ENCODE measurements around the gene SKP1. TPM values are rescaled to one million over a fixed set of nuclear protein-coding genes. Genes with fewer than 3 reads are reported as not detected.

SKP1 gene
- total and polyA plus RNA-seq, 4 donors: 129 to 407 (median 253) TPM

DNA sequence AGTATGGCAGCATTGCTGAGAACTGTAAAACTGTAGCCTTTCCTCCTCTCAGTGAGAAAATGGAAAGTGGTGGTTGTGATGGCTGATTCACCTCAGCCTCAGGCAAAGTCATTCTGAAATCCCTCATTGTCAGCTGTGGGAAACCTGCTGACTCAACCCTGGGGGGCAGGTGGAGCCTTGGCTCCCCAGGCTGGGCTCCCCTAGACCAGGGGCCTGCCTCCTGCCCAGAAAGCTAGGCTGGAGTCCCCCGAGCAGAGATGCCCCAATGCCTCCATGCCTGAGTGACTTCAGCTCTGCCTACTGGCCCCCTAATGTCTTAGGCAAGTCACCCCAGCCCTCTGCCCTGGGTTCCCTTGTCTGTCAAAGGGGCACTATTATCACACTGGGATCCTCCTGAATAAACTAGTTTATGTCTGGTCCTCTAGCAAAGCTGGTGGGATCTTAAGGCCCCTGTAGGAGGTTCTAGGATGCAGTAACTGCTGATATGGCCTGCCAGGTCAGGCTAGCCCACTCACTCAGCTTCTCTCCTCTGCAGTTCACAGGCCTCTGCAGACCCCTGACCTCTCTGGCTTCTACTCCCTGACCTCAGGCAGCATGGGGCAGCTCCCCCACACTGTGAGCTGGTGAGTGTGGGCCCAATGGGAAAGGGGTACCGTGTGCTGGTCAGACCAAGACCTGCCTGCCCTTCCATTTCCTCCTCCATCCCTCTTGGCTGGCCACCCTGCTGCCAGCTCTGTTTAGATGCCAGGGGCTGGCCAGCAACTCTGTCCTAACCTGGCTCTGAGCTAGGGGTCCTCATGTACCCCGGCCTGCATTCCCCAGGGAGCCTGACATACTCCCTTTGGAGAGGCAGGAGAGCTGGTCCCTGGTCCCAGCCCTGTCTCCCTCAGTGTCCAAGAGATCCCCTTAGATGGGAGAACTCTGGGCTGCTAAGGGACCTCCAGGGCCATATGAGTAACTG, 38.1 kb downstream of the SKP1 start:
- no peak overlapping the region for H3K9ac ChIP-seq (ENCODE audit: low read depth in 1 of 2, low read length in 2 of 2)
- no peak overlapping the region for H3K27ac ChIP-seq (ENCODE audit: low read depth in 1 of 2, low read length in 2 of 2)
- H3K27me3 ChIP-seq (ENCODE audit: control insufficient read depth in 4 of 4, insufficient read depth in 4 of 4, low read length in 3 of 4): no peaks in the 10 kb centered on the region
- no peak overlapping the region for H3K4me3 ChIP-seq (ENCODE audit: low read depth in 1 of 3, low read length in 3 of 3)
- TF ChIP-seq, protein P1, sequence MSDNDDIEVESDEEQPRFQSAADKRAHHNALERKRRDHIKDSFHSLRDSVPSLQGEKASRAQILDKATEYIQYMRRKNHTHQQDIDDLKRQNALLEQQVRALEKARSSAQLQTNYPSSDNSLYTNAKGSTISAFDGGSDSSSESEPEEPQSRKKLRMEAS (IDR thresholded peaks at IDR 0.05): no peak
- TF ChIP-seq GABPA (IDR thresholded peaks at IDR 0.05 in 1 of 2, conservative IDR thresholded peaks at IDR 0.05 in 1 of 2) (no peak), RXRA (IDR thresholded peaks at IDR 0.05) (no peak)
- TF ChIP-seq, protein P2, sequence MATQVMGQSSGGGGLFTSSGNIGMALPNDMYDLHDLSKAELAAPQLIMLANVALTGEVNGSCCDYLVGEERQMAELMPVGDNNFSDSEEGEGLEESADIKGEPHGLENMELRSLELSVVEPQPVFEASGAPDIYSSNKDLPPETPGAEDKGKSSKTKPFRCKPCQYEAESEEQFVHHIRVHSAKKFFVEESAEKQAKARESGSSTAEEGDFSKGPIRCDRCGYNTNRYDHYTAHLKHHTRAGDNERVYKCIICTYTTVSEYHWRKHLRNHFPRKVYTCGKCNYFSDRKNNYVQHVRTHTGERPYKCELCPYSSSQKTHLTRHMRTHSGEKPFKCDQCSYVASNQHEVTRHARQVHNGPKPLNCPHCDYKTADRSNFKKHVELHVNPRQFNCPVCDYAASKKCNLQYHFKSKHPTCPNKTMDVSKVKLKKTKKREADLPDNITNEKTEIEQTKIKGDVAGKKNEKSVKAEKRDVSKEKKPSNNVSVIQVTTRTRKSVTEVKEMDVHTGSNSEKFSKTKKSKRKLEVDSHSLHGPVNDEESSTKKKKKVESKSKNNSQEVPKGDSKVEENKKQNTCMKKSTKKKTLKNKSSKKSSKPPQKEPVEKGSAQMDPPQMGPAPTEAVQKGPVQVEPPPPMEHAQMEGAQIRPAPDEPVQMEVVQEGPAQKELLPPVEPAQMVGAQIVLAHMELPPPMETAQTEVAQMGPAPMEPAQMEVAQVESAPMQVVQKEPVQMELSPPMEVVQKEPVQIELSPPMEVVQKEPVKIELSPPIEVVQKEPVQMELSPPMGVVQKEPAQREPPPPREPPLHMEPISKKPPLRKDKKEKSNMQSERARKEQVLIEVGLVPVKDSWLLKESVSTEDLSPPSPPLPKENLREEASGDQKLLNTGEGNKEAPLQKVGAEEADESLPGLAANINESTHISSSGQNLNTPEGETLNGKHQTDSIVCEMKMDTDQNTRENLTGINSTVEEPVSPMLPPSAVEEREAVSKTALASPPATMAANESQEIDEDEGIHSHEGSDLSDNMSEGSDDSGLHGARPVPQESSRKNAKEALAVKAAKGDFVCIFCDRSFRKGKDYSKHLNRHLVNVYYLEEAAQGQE (IDR thresholded peaks at IDR 0.05): no peak
- WGBS: 97% methylated on average over 3 of the region's 3 CpGs
- H3K9me3 ChIP-seq (ENCODE audit: control insufficient read depth in 4 of 4, low read length in 3 of 4): no peaks in the 10 kb centered on the region
- DNase-seq (ENCODE audit: low spot score): peak; percentile 30
- peaks cover 0 to 22% (median 8%) of the 10 kb centered on the region in 4 donors for H3K36me3 ChIP-seq (ENCODE audit: control insufficient read depth in 4 of 4, insufficient read depth in 3 of 4, low read depth in 1 of 4, low read length in 3 of 4)
- H3K4me1 ChIP-seq (ENCODE audit: control insufficient read depth in 4 of 4, insufficient read depth in 4 of 4, low read length in 3 of 4): peaks cover 0 to 7% (median 0%) of the 10 kb centered on the region in 4 donors

DNA sequence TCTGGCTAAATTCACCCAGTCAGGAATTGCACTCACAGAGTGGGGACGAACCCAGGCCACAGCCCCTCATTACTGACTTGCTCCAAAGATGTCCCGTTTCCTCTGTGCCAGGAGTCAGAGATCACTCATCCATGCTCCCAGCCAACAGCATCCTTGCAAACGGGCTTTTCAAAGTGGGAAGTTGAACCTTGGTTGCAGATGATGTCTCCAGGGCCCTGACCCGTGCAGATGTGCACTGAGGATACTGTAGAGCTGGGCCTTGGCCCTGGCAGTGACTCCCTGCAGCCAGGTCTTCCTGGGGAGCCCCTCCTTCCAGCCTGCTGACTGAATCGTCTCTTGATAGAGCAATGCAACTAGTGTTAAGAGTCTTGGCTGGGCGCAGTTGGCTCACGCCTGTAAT, 40.0 kb downstream of the SKP1 start:
- Histone ChIP-seq H3K27me3 (ENCODE audit: control insufficient read depth in 4 of 4, insufficient read depth in 4 of 4, low read length in 3 of 4) (no peaks in the 10 kb centered on the region), H3K4me1 (ENCODE audit: control insufficient read depth in 4 of 4, insufficient read depth in 4 of 4, low read length in 3 of 4) (peaks cover 0 to 7% (median 0%) of the 10 kb centered on the region in 4 donors), H3K9ac (ENCODE audit: low read depth in 1 of 2, low read length in 2 of 2) (no peak overlapping the region), H3K4me3 (ENCODE audit: low read depth in 1 of 3, low read length in 3 of 3) (no peak overlapping the region), H3K36me3 (ENCODE audit: control insufficient read depth in 4 of 4, insufficient read depth in 3 of 4, low read depth in 1 of 4, low read length in 3 of 4) (peaks cover 0 to 10% (median 3%) of the 10 kb centered on the region in 4 donors), H3K27ac (ENCODE audit: low read depth in 1 of 2, low read length in 2 of 2) (no peak overlapping the region), H3K9me3 (ENCODE audit: control insufficient read depth in 4 of 4, low read length in 3 of 4) (no peaks in the 10 kb centered on the region)
- peak; percentile 30 for DNase-seq (ENCODE audit: low spot score)
- TF ChIP-seq HNF4A (conservative IDR thresholded peaks at IDR 0.05): no peak
- no peak for TF ChIP-seq GABPA (IDR thresholded peaks at IDR 0.05 in 1 of 2, conservative IDR thresholded peaks at IDR 0.05 in 1 of 2)
- TF ChIP-seq FOXA1 (IDR thresholded peaks at IDR 0.05): no peak
- no peak for TF ChIP-seq FOXA2 (IDR thresholded peaks at IDR 0.05)
- no peak for TF ChIP-seq HNF4G (IDR thresholded peaks at IDR 0.05)
- no peak for TF ChIP-seq NR2F2 (IDR thresholded peaks at IDR 0.05)
- TF ChIP-seq TAF1 (conservative IDR thresholded peaks at IDR 0.05): no peak
- no peak for TF ChIP-seq SP1 (IDR thresholded peaks at IDR 0.05)
- WGBS: 86% methylated on average over 7 of the region's 7 CpGs

- Histone ChIP-seq H3K9me3 (ENCODE audit: control insufficient read depth in 4 of 4, low read length in 3 of 4) (no peaks in the 10 kb centered on the region), H3K4me1 (ENCODE audit: control insufficient read depth in 4 of 4, insufficient read depth in 4 of 4, low read length in 3 of 4) (peaks cover 0 to 7% (median 0%) of the 10 kb centered on the region in 4 donors), H3K4me3 (ENCODE audit: low read depth in 1 of 3, low read length in 3 of 3) (no peak overlapping the region), H3K9ac (ENCODE audit: low read depth in 1 of 2, low read length in 2 of 2) (no peak overlapping the region), H3K27ac (ENCODE audit: low read depth in 1 of 2, low read length in 2 of 2) (no peak overlapping the region), H3K36me3 (ENCODE audit: control insufficient read depth in 4 of 4, insufficient read depth in 3 of 4, low read depth in 1 of 4, low read length in 3 of 4) (peaks cover 0 to 10% (median 3%) of the 10 kb centered on the region in 4 donors), H3K27me3 (ENCODE audit: control insufficient read depth in 4 of 4, insufficient read depth in 4 of 4, low read length in 3 of 4) (no peaks in the 10 kb centered on the region)
- WGBS: 79% methylated on average over 2 of the region's 2 CpGs
- DNase-seq (ENCODE audit: low spot score): no peak
- TF ChIP-seq HNF4A (conservative IDR thresholded peaks at IDR 0.05): no peak
- no peak for TF ChIP-seq FOXA2 (IDR thresholded peaks at IDR 0.05)
- no peak for TF ChIP-seq HNF4G (IDR thresholded peaks at IDR 0.05)
- no peak for TF ChIP-seq GABPA (IDR thresholded peaks at IDR 0.05 in 1 of 2, conservative IDR thresholded peaks at IDR 0.05 in 1 of 2)
- TF ChIP-seq EGR1 (IDR thresholded peaks at IDR 0.05; ENCODE audit: low read depth in 2 of 2): no peak
- no peak for TF ChIP-seq YY1 (IDR thresholded peaks at IDR 0.05)
- TF ChIP-seq, protein P3, sequence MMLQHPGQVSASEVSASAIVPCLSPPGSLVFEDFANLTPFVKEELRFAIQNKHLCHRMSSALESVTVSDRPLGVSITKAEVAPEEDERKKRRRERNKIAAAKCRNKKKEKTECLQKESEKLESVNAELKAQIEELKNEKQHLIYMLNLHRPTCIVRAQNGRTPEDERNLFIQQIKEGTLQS (IDR thresholded peaks at IDR 0.05): no peak
- TF ChIP-seq RXRA (IDR thresholded peaks at IDR 0.05): no peak
- TF ChIP-seq, protein P1 (IDR thresholded peaks at IDR 0.05): no peak
- no peak for TF ChIP-seq RAD21 (IDR thresholded peaks at IDR 0.05)
- TF ChIP-seq, protein P4, sequence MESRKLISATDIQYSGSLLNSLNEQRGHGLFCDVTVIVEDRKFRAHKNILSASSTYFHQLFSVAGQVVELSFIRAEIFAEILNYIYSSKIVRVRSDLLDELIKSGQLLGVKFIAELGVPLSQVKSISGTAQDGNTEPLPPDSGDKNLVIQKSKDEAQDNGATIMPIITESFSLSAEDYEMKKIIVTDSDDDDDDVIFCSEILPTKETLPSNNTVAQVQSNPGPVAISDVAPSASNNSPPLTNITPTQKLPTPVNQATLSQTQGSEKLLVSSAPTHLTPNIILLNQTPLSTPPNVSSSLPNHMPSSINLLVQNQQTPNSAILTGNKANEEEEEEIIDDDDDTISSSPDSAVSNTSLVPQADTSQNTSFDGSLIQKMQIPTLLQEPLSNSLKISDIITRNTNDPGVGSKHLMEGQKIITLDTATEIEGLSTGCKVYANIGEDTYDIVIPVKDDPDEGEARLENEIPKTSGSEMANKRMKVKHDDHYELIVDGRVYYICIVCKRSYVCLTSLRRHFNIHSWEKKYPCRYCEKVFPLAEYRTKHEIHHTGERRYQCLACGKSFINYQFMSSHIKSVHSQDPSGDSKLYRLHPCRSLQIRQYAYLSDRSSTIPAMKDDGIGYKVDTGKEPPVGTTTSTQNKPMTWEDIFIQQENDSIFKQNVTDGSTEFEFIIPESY (IDR thresholded peaks at IDR 0.05): no peak
- TF ChIP-seq NR2F2 (IDR thresholded peaks at IDR 0.05): no peak
- TF ChIP-seq JUND (IDR thresholded peaks at IDR 0.05): no peak
Measured at GRCh38 chr5:134136221-134136631, 40.5 kb downstream of the SKP1 start.

Data from liver (tissue), 9 donors.